K562 (cell line): Measurements from ENCODE around the gene KLF13. TPM values are rescaled to one million over a fixed set of nuclear protein-coding genes. Genes with fewer than 3 reads are reported as not detected.

Experiments used
- ATAC-seq: fragments of 200-7000 bp; cut with Tn5 transposase; 3 replicates; pipeline ENCODE4 v1.9.1; 2020; ENCODE audit warnings: moderate library complexity
- BruUV-seq: library from RNA; stranded (reverse); fragments of 400-500 nt; replicated peaks from 2 replicates; lab custom pipeline; 2021; lab: Mats Ljungman, UMichigan
- CTCF ChIA-PET: fragments of 300-600 bp; formaldehyde crosslinking; extraction: SDS; loops from one replicate; lab custom pipeline; 2021; ENCODE audit warnings: low intra/inter-chr PET ratio; lab: Yijun Ruan, JAX
- POLR2A ChIA-PET: fragments of 300-600, 350-650 bp; sonication (Branson Sonifier 250); formaldehyde crosslinking; extraction: SDS; loops from one replicate; lab custom pipeline; 2021; ENCODE audit warnings: antibody characterized with exemption, inconsistent platforms; lab: Yijun Ruan, JAX
- DNase-seq, 4 experiments: peaks; one replicate each; pipeline versions ENCODE4 v3.0.0 to v3.0.0-alpha.2; 2011 to 2018; ENCODE audit warnings: low spot score in 3 of 4, mixed read lengths in 3 of 4; ENCODE audit errors: extremely low read depth in 1 of 4
- FAIRE-seq: peaks from 2 replicates; lab custom pipeline; 2011; peaks lifted over from hg19 to GRCh38; lab: Jason Lieb, UNC
- H2AFZ ChIP-seq: 2 replicates; pipeline ENCODE4 v1.6.0; 2011; ENCODE audit warnings: low read depth, low read length, control low read depth, inconsistent platforms
- H3K27ac ChIP-seq: fragments of 200-600 bp; 3 replicates; pipeline ENCODE4 v1.8.0; 2011; ENCODE audit warnings: low read depth, mild to moderate bottlenecking, control low read depth, inconsistent platforms, low read length, moderate library complexity, mixed read lengths; ENCODE audit errors: extremely low read depth
- H3K27me3 ChIP-seq, 2 experiments: fragments of 300-600 bp in 1 of 2; 2 replicates in 1 of 2; 3 replicates in 1 of 2; pipeline versions ENCODE4 v1.6.0 to v1.8.0; 2011; ENCODE audit warnings: inconsistent platforms in 2 of 2, low read length in 2 of 2, mild to moderate bottlenecking in 1 of 2, mixed read lengths in 1 of 2, moderate library complexity in 1 of 2; ENCODE audit not compliant: control insufficient read depth in 2 of 2, insufficient read depth in 2 of 2
- H3K36me3 ChIP-seq: fragments of 300-600 bp; 3 replicates; pipeline ENCODE4 v1.8.0; 2011; ENCODE audit warnings: mild to moderate bottlenecking, low read length, inconsistent platforms; ENCODE audit not compliant: control insufficient read depth, insufficient read depth
- H3K4me1 ChIP-seq, 2 experiments: fragments of 200-600 bp in 1 of 2; replicated peaks in 1 of 2; 2 replicates in 1 of 2; 3 replicates in 1 of 2; pipeline versions ENCODE4 v1.5.1 to v1.8.0; 2011; ENCODE audit warnings: inconsistent platforms in 2 of 2, low read length in 2 of 2, mild to moderate bottlenecking in 1 of 2, mixed read lengths in 1 of 2, moderate library complexity in 1 of 2; ENCODE audit not compliant: control insufficient read depth in 2 of 2, insufficient read depth in 2 of 2
- H3K4me2 ChIP-seq: 2 replicates; pipeline ENCODE4 v1.6.1; 2011; ENCODE audit warnings: low read length, control low read depth, inconsistent platforms, mixed read lengths; ENCODE audit not compliant: insufficient read depth
- H3K4me3 ChIP-seq: fragments of 200-600 bp; sonication (generic), shearing (Covaris generic); 2 replicates; pipeline ENCODE4 v1.5.1; 2016; ENCODE audit warnings: control low read depth, inconsistent platforms
- H3K79me2 ChIP-seq: fragments of 200-600 bp; 3 replicates; pipeline ENCODE4 v1.8.0; 2011; ENCODE audit warnings: low read length, inconsistent platforms; ENCODE audit not compliant: control insufficient read depth, insufficient read depth
- H3K9ac ChIP-seq, 2 experiments: 2 replicates each; pipeline versions ENCODE4 v1.6.0 to v1.6.1; 2011; ENCODE audit warnings: low read depth in 2 of 2, low read length in 2 of 2, control low read depth in 1 of 2, inconsistent platforms in 1 of 2, mild to moderate bottlenecking in 1 of 2, mixed read lengths in 1 of 2; ENCODE audit not compliant: insufficient read depth in 1 of 2
- H3K9me1 ChIP-seq: one replicate; pipeline ENCODE4 v1.6.0; 2011; ENCODE audit warnings: inconsistent platforms, mild to moderate bottlenecking, low read length, moderate library complexity; ENCODE audit not compliant: control insufficient read depth, insufficient read depth
- H3K9me3 ChIP-seq: replicated peaks from 2 replicates; pipeline ENCODE4 v1.5.1; 2011; ENCODE audit warnings: low read depth, low read length, inconsistent platforms; ENCODE audit not compliant: control insufficient read depth, insufficient read depth
- H4K20me1 ChIP-seq: replicated peaks from 2 replicates; pipeline ENCODE4 v1.6.1; 2011; ENCODE audit warnings: low read length, inconsistent platforms, mixed read lengths; ENCODE audit not compliant: control insufficient read depth, insufficient read depth
- MEIS2 ChIP-seq: fragments of 450-650 bp; IDR thresholded peaks from 2 replicates; pipeline ENCODE4 v1.6.1; 2014; ENCODE audit warnings: mild to moderate bottlenecking; ENCODE audit not compliant: partially characterized antibody
- ZNF41 ChIP-seq: fragments of 250-450 bp; sonication (Bioruptor Pico); conservative IDR thresholded peaks from 2 replicates; pipeline ENCODE4 v1.4.0; 2020; ENCODE audit warnings: mild to moderate bottlenecking
- WGBS: fragments of 100-300 bp; shearing (Covaris generic); methylation state at CpG from one replicate; pipeline ENCODE4 v1.1.6; 2016; ENCODE audit warnings: low coverage, mixed read lengths; ENCODE audit not compliant: insufficient coverage; ENCODE audit errors: missing lambda C conversion rate; 5-methylcytosine and 5-hydroxymethylcytosine counted together
- in situ Hi-C: fragments of 300-500 bp; cut with MboI; formaldehyde crosslinking; loops from 4 replicates; pipeline ENCODE4 v1.15.0; 2018; ENCODE audit warnings: inconsistent platforms, mixed read lengths
- intact Hi-C: fragments of 100-400 bp; cut with micrococcal nuclease; formaldehyde crosslinking; loops from 2 replicates; pipeline ENCODE4 v1.14.2; 2022
- polyA plus RNA-seq, 8 experiments: library from polyadenylated mRNA; depleted of rRNA in 4 of 8; stranded (reverse) in 5 of 8; unstranded in 3 of 8; fragments of >200 nt; fragmentation: Nextera tagmentation in 2 of 8; fragmentation: Illumina TruSeq in 1 of 8; extraction: Ambion mirVana in 2 of 8; extraction: Trizol in 1 of 8; gene quantifications; 2 replicates each; pipeline versions ENCODE4 v1.2.1 to v1.2.3, GENCODE V29; 2011 to 2014; ENCODE audit warnings: inconsistent platforms in 1 of 8, missing spikeins in 1 of 8
- total RNA-seq, 7 experiments: library from RNA; depleted of rRNA in 6 of 7; stranded (reverse); fragments of >200 nt in 6 of 7; fragmentation: Illumina TruSeq in 2 of 7; extraction: Trizol in 2 of 7; gene quantifications; 2 replicates each; pipeline versions ENCODE4 v1.2.1 to v1.2.3, GENCODE V29; 2011 to 2021; ENCODE audit warnings: low replicate concordance in 1 of 7
- TF ChIP-seq, protein P1 (sequence below), 2 experiments: IDR thresholded peaks in 1 of 2; conservative IDR thresholded peaks in 1 of 2; 2 replicates each; pipeline ENCODE4 v1.6.1; 2016; ENCODE audit warnings: low read depth in 2 of 2, mild to moderate bottlenecking in 1 of 2, missing compliant biosample characterization in 1 of 2, missing genetic modification characterization in 1 of 2, moderate library complexity in 1 of 2
- TF ChIP-seq, protein P2 (sequence below): fragments of 450-650 bp; IDR thresholded peaks from 2 replicates; pipeline ENCODE4 v1.6.1; 2016

Gene KLF13
- total and polyA plus RNA-seq, 9 of the 15 experiments (the other 6 are each of a cell fraction or from before 2014, with no cell fraction given): 1.8 to 10.5 (median 4.8) TPM

DNA sequence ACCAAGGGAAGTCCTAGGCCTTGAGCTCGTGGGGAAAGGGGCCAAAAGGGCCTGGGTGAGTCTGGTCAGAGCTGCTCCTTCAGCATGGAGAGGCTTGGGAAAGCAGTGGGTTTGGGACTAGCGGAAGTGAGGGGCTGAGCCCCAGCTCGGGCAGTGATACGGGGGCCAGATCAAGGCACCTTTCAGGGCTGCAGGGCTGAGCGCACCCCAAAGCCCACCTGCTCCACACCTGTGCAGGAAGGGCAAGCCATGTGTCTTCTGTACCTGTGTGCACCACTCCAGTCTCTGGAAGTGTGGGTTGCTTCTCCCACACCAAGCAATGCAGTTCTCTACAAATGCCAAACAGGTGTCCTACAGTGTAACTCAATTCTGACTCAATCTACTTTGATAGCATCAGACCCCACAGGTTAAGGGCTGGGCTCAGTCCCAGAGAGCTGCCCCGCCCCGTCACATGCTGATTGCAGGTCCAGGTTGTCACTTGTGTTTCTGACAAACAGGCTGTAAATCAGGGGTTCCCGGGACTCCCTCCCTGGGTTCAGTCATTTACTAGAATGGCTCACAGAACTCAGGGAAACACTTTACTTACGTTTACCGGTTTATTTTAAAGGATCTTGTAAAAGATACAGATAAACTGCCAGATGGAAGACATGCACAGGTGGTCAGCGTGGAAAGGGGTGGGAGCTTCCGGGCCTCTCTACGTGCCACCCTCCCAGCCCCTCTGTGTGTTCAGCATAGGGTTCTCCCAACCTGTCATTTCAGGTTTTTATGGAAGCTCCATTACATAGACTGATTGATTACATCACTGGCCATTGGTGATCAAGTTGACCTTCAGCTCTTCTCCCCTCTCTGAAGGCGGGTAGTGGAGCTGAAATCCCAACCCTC lies 28.8 kb upstream of the KLF13 start:
- BruUV-seq: no TSS peak
- Histone ChIP-seq H4K20me1 (0 out of 2 replicates have a peak, but pooled peaks cover 7% of the 10 kb centered on the region), H3K27me3 (peaks cover 10 to 24% of the 10 kb centered on the region in 2 experiments; a peak in 4 of 5 replicates), H3K27ac (no peak overlapping the region), H2AFZ (no peak overlapping the region), H3K9ac (no peak overlapping the region), H3K4me3 (no peak overlapping the region), H3K79me2 (no peaks in the 10 kb centered on the region), H3K9me1 (peaks cover 3% of the 10 kb centered on the region), H3K9me3 (no peaks in the 10 kb centered on the region), H3K4me2 (no peak overlapping the region; the same call in 1 of the 2 replicates), H3K4me1 (peaks cover 7 to 31% of the 10 kb centered on the region in 2 experiments; a peak in 4 of 5 replicates), H3K36me3 (no peaks in the 10 kb centered on the region)
- ChIA-PET POLR2A (interaction anchor here (0.5 to 0.7 kb wide), 3 partner anchors 13 to 476 kb away, joined by 3 to 4 read pairs (median 3); no protein-coding TSS in a partner anchor), CTCF (no interaction called here)
- in situ Hi-C loops: no loop called here
- ATAC-seq: peak; percentile 36
- no peak for TF ChIP-seq ZNF41 (CRISPR knock-in tag)
- peak; percentile 49 for TF ChIP-seq MEIS2
- TF ChIP-seq, protein P1, sequence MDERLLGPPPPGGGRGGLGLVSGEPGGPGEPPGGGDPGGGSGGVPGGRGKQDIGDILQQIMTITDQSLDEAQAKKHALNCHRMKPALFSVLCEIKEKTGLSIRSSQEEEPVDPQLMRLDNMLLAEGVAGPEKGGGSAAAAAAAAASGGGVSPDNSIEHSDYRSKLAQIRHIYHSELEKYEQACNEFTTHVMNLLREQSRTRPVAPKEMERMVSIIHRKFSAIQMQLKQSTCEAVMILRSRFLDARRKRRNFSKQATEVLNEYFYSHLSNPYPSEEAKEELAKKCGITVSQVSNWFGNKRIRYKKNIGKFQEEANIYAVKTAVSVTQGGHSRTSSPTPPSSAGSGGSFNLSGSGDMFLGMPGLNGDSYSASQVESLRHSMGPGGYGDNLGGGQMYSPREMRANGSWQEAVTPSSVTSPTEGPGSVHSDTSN (CRISPR knock-in tag; IDR thresholded peaks at IDR 0.05; ENCODE audit: low read depth): no peak
- TF ChIP-seq, protein P1 (tag; conservative IDR thresholded peaks at IDR 0.05; ENCODE audit: low read depth): 0 out of 2 replicates have a peak, but pooled peaks have one; percentile 11
- TF ChIP-seq, protein P2, sequence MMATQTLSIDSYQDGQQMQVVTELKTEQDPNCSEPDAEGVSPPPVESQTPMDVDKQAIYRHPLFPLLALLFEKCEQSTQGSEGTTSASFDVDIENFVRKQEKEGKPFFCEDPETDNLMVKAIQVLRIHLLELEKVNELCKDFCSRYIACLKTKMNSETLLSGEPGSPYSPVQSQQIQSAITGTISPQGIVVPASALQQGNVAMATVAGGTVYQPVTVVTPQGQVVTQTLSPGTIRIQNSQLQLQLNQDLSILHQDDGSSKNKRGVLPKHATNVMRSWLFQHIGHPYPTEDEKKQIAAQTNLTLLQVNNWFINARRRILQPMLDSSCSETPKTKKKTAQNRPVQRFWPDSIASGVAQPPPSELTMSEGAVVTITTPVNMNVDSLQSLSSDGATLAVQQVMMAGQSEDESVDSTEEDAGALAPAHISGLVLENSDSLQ: peak; percentile 75
- WGBS: 15% methylated on average over 12 of the region's 14 CpGs
- intact Hi-C loops: no loop called here
- no peak for FAIRE-seq
- peak in 1 of 4 experiments; percentile 21 for DNase-seq
